NCI-H226 (cell line): ENCODE measurements around the gene ADCYAP1R1.

Experiments used
- DNase-seq: peaks from one replicate; pipeline ENCODE4 v3.0.0-alpha.2; 2015

Gene ADCYAP1R1

GRCh38 chr7:31108097-31108657 lies 56.1 kb downstream of the ADCYAP1R1 start:
- DNase-seq, result no peak

- no peak for DNase-seq
These were observed 57.6 kb downstream of the ADCYAP1R1 start for GRCh38 chr7:31109751-31110150.

- DNase-seq, result no peak
These were observed 58.4 kb downstream of the ADCYAP1R1 start for GRCh38 chr7:31110331-31111108.

- no peak for DNase-seq
These were observed 59.0 kb downstream of the ADCYAP1R1 start for GRCh38 chr7:31111109-31111451.

- no peak for DNase-seq
These were observed 61.6 kb downstream of the ADCYAP1R1 start for GRCh38 chr7:31113660-31114059.

GRCh38 chr7:31114593-31115343 lies 62.7 kb downstream of the ADCYAP1R1 start:
- peak; percentile 37 for DNase-seq

- DNase-seq, result no peak
These were observed 64.5 kb downstream of the ADCYAP1R1 start for GRCh38 chr7:31116615-31117014.

GRCh38 chr7:31119249-31119648 lies 67.1 kb downstream of the ADCYAP1R1 start:
- no peak for DNase-seq

- DNase-seq, result no peak
These were observed 68.8 kb downstream of the ADCYAP1R1 start for GRCh38 chr7:31120800-31121513.

GRCh38 chr7:31121601-31122000 lies 69.5 kb downstream of the ADCYAP1R1 start:
- DNase-seq, result no peak

- DNase-seq, result peak; percentile 83
These were observed 70.5 kb downstream of the ADCYAP1R1 start for GRCh38 chr7:31122649-31123058.

GRCh38 chr7:31123321-31123720 lies 71.2 kb downstream of the ADCYAP1R1 start:
- DNase-seq, result no peak

GRCh38 chr7:31123726-31124125 lies 71.6 kb downstream of the ADCYAP1R1 start:
- DNase-seq, result no peak

- no peak for DNase-seq
These were observed 73.1 kb downstream of the ADCYAP1R1 start for GRCh38 chr7:31125171-31125570.

- no peak for DNase-seq
These were observed 74.9 kb downstream of the ADCYAP1R1 start for GRCh38 chr7:31126976-31127375.

GRCh38 chr7:31129067-31129466 lies 77.0 kb downstream of the ADCYAP1R1 start:
- no peak for DNase-seq

- no peak for DNase-seq
These were observed 81.4 kb downstream of the ADCYAP1R1 start for GRCh38 chr7:31133497-31133896.

- peak; percentile 56 for DNase-seq
These were observed 82.4 kb downstream of the ADCYAP1R1 start for GRCh38 chr7:31134246-31135188.

GRCh38 chr7:31137234-31137633 lies 85.1 kb downstream of the ADCYAP1R1 start:
- DNase-seq, result no peak

GRCh38 chr7:31145339-31145738 lies 93.2 kb downstream of the ADCYAP1R1 start:
- no peak for DNase-seq

GRCh38 chr7:31146030-31146429 lies 93.9 kb downstream of the ADCYAP1R1 start:
- no peak for DNase-seq

GRCh38 chr7:31146538-31146937 lies 94.4 kb downstream of the ADCYAP1R1 start:
- DNase-seq, result no peak
